ENCODE results near the gene POU2F3.

DNA sequence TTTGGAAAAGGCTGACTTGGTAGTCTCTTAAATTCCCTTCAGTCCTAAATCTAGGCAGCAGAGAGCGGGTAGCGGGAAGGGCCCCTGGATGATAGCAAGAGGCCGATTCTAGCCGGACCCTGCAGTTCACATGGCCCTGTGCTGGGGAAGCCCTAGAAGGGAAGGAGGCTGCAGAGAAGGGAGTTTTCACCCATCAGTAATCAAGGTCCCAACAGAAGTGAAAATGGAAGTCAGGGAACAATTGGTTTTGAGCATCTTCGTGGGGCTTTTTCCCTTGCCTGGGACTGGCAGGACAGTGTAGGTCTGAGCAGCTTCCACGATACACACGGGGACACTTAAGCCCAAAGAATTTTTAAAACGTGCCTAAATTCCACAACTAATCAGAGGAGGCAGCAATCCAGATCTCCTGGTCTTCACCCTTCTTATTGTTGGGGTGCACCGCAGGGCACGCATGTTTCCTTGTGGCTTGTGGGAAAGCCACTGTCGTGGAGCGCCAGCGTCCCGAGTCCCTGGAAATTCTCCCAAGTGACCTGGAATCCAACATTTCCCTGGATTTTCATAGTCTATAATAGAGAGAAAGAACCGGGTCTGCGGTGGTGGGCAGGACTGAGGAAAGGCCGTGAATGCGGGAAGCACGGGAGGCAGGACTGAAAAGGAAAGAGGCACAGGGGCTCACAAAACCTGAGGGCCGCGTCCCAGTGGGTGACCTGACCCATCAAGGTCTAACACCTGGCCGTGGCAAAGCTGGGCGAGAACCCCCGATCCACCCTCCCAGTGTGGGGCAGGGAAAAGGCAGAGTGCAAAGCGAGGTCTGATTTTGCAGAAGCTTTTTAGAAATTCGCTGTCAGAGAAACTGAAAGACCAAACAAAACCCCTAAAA is 30.0 kb upstream of the POU2F3 start:
- TF ChIP-seq CTCF (IDR thresholded peaks at IDR 0.05; ENCODE audit: low read length) (no peak), EZH2 (optimal IDR thresholded peaks at IDR 0.05; ENCODE audit: low read depth, low read length) (no peak), EZH2phosphoT487 (IDR thresholded peaks at IDR 0.05; ENCODE audit: low read length) (no peak)
